ENCODE measurements around the gene SPDEF.

Gene SPDEF

DNA sequence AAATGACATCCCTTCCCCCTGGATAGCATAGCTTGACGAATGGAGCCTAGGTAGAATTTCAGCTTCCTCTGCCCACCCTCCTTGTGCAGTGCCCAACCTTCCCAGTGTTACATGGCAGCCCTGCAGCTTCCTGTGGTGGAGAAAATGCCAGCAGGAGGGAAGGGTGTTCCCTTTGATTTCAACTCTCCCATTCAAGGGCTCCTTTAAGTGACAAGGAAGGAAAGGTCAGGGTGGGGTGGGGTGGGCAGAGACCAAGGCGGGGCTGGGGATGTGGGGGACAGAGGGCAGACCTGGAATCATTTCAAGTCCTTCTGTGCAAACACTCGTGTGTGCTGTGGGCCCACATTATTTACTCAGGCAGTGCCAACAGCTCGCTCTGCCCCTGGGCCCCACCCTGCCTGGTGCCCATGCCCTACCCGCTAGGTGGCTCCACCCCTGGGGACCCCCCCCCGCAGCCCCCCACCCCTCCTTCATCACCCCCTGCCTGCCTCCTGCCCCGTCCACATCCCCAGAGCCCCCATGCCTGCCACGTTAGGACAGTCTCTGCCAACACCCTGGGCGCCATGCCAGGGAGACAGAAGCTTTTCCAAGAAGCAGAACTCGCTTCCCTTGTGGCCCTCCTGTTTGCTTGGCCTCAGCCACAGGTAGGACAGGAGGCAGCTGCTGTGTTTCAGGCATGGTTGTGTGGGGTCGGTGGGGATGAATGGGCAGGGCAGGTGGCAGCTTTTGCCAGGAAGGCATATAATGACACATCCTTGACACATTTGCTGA, 9.4 kb downstream of the SPDEF start:
- no peak for DNase-seq (ENCODE audit: low read depth in 1 of 2, low spot score in 1 of 2)

DNA sequence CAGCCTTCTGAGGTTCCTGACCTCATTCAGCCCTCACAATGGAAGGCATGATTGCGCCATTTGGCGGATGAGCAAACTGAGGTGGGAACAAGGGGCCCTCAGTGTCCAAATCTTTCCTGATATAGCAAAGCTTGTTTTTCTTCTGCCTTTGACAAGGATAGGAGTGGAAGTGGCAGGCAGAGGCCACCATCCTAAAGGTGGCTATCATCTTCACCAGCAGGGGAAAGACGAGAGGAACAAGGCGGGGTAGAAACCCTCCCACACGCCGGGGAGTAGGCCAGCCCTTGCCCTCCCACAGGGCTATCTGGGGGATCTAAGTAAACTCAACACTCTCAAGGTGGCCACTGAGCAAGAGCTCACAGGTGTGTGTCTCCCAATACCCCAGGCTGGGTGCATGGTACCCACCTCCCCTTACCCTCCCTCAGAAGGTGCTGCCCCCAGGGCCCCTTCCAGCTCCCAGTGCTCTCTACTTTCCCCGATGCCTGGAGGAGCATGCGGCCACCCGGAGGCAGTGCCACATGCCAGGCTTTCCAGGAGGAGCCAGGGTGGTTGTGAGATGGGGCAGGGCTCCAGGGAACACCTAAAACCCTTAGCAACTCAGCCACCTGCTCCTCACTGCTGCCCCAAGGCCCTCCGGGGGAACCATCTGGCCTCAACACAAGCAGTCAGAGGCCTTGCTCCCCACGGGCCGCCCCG, 11.2 kb downstream of the SPDEF start:
- DNase-seq (ENCODE audit: low read depth in 1 of 2, low spot score in 1 of 2) = no peak

DNA sequence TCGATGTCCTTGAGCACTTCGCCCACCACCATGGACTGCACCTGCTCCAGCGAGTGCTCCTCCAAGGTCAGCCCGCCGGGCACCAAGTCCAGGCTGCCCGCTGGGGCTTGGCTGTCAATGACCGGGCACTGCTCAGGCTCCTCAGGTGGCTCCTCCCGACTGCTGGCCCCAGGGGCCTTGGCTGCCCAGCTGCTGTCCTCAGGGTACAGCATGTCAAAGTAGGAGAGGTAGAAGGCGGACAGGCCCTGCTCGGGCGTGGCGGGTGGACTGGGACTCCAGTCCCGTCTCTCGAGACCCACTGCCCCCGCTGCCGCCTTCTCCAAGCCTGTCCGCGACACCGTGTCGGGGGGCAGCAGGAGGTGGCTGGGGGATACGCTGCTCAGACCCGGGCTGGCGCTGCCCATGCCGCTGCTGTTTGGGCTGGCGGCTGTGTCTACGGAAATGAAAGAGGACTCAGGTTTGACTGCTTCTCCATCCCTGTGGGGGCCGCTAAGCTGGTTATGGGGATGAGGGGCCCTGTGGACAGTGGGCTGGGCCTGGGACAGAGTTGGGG, 12.0 kb downstream of the SPDEF start:
- DNase-seq (ENCODE audit: low read depth in 1 of 2, low spot score in 1 of 2) = no peak

DNA sequence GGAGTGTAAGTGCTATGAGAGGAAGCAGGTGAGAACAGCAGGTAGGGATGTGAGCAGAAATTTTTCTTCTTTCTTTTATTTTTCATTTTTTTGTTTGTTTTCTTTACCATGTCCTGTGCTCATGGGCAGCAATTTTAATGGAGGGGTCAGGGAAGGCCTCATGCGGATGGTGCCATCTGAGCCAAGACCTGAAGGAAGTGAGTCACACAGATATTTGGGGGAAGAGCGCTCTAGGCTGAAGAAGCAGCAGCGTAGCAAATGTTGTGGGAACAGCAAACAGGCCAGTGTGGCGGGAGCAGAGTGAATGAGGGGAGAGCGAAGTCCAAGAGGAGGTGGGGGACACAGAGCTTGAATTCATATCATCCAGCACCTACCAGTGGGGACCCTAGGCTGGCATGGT, 12.7 kb downstream of the SPDEF start:
- no peak for DNase-seq (ENCODE audit: low read depth in 1 of 2, low spot score in 1 of 2)

DNA sequence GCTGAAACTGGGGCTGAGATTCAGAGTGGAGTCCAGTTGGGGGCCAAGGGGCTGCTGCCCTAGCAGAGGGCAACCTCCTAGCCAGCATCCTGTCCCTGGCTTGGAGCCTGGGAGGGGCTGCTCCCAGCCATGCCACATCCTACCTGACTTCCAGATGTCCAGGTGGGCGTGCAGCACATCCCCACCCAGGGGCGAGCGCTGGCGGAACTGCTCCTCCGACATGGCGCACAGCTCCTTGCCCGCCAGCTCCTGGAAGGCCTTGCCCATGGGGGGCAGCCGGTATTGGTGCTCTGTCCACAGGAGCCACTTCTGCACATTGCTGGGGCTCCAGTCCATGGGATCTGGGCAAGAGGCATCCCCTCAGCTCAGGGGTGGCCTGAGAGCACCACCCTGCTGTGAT, 15.3 kb downstream of the SPDEF start:
- no peak for DNase-seq (ENCODE audit: low read depth in 1 of 2, low spot score in 1 of 2)

DNA sequence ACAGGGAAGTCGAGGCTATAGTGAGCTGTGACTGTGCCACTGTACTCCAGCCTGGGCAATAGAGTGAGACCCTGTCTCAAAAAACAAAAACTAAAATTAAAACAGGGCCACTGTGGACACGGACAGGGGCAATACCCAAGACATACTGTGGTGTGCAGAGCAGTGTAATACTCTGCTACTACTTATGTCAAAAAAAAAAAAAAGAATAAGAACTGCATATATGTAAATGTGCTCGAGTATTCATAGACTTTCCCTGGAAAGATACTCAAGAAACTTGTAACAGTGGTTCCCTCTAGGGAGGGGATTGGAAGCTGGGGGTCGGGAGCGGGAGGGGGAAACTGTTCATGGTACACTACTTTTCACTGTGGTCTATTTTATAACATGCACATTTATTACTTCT, 15.9 kb downstream of the SPDEF start:
- DNase-seq (ENCODE audit: low read depth in 1 of 2, low spot score in 1 of 2) = no peak

DNA sequence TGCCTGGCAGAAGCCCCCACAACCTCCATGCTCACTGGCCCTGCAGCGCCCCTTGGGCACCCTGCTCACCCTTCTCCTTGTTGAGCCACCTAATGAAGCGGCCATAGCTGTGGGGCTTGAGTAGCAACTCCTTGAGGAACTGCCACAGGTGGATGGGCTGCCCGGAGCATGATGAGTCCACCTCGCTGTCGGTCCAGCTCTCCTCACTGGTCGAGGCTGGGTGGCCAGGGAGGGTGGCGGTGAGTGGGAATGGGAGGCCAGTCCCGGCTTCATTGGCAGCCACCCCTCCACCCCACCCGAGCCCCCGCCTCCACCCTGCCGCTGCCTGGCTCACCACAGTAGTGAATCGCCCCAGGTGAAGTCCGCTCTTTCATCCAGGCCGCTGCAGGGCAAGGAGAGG, 16.9 kb downstream of the SPDEF start:
- no peak for DNase-seq (ENCODE audit: low read depth in 1 of 2, low spot score in 1 of 2)

DNA sequence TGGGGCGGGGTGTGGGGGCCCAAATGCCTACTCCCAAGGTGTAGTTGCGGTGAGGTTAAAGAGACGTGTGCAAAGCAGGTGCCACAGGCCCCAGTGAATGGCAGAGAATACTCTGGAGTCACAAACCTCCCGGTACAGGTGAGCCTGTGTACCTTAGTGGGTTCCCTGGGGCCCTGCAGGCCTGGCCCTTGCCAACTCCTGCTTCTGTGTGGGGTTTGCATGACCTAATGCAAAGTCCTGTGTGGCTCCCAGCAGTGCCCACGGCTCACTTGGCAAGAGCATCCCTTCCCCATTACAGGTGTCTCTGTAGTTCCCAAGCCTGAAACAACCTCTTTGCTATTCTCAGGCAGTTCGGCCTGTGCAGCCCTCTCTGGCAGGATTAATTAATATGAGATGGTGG, 17.5 kb downstream of the SPDEF start:
- no peak for DNase-seq (ENCODE audit: low read depth in 1 of 2, low spot score in 1 of 2)

DNA sequence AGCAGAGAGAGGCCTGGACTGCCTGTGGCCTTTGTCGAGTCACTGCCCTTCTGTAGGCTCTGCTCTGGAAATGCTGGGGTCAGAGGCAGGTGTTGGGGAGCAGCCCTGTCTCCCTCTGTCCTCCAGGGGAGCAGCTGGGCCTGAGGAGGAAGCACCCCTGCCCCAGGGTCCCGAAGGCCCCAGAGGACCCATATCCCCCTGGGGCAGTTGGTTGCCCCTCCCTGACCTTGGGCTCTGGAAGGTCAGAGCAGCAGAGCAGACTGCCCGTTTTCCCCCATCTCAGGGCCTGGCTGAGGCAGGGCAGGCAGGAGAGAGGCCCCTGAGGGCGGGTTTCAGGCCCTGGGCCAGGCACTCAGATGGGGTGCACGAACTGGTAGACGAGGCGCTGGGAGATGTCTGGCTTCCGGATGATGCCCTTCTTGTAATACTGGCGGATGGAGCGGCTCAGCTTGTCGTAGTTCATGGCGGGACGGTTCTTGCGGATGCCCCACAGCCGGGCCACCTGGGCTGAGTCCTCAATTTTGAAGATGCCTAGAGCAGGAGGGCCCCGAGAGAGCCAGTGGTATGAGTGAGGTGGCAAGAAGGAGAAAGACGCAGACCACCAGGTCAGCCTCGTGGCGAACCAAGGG, 18.1 kb downstream of the SPDEF start:
- no peak for DNase-seq (ENCODE audit: low read depth in 1 of 2, low spot score in 1 of 2)

DNA sequence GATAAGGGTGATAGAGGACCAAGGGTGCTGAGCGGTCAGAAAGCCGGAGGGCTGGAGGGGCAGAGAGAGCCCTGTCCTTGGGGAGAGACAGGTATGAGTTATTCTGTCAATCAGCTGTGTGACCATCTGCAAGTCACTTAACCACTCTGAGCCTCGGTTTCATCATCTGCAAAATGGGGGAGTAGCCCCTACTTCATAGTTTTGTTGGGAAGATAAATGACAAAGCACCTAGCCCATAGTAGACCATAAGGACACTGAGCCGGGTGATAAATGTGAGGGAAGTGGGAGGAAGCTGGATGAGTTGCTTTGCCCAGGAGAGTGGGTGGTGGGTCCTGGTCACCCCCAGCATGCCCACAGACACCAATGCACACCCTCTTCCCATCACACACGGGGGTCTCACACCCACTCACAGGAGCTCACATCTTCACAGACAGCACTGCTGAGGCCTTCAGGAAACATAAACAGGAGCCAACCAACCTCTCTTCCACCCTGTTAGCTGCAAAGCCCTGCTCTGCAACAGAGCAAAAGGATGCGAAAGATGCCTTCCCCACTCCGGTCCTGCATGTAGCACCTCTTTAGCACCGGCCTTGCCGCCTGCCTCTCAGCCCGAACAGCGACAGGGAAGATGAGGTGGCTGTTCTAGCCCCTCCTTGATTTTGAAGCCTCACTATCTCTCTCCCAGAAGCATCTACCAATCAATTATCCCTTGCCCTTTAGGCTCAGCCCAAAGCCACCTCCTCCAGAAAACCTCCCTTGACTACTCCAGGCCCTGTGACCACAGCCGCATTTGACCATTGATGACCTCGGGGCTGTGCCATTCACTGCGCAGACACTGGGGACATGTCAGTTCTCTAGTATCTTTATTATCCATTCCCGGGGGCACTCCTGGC, 18.9 kb downstream of the SPDEF start:
- DNase-seq (ENCODE audit: low read depth in 1 of 2, low spot score in 1 of 2) = no peak

DNA sequence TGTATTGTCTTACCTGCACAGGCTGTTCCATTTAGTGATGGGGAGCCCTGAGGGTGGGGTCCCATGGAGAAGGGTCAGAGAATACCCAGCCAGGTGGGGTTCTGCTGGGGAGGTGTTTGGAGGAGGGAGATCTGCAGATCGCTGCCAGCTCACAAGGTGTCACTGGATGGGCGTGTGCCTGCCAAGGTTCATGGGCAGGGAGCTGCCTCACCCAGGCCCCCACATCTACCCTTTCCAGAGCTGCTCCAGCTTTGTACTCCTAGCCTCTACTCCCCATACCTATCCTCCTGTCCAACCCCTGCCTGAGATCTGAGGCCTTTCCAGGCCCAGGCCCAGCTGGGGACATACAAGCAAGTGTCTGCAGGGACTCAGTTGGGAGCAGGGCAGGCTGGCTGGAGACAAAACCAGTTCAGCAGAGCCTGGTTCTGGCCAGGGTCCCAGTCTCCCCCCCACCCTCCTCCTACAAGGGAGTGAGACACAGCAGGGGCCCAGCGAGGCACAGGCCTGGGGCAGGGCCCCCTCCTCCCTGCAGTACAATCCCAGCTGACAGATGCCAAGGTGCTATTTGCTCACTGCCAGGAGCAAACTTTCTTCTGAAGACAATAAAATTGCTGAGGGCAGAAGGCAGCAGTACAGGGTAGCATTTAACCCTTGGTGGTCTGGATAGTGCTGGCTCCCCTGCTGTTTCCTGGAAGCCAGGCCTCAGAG, 19.7 kb downstream of the SPDEF start:
- no peak for DNase-seq (ENCODE audit: low read depth in 1 of 2, low spot score in 1 of 2)

DNA sequence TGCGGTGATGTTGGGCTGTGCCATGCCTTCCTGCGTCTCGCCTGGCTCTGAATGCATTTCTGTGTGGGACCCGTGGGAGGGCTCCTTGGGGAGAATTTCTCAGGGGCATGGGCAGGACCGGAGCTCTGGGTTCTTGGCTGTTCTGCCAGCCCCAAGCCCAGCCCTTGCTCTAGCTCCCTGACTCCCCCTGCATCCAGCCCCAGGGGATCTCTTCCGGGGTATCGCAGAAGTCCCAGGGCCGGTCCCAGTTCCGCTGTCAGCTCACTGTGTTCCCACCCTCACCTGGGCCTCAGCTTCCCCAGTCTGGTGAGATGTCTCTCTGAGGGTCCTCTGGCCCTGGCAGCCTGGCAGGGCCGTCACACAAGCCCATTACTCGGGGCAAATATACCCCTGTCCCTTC, 20.5 kb downstream of the SPDEF start:
- no peak for DNase-seq (ENCODE audit: low read depth in 1 of 2, low spot score in 1 of 2)

DNA sequence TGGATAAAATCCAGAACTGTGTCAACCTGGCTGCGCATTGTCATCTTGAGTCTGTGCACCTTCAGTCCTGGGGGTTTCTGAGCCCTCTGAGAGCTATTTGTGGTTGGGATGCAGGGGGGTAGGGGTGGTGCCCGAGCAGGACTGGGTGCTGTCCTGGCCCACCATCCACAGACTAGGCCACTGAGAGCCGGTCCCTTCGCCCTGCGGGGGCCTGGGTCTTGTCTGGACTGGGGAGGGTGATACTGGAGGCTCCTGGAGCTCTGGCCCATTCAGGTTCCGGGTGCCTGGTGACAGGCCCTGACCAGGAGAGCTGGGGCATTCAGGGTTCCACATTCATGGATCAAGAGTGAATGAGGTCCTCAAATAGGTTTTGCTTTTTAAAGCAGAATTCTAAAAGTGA, 20.9 kb downstream of the SPDEF start:
- no peak for DNase-seq (ENCODE audit: low read depth in 1 of 2, low spot score in 1 of 2)

DNA sequence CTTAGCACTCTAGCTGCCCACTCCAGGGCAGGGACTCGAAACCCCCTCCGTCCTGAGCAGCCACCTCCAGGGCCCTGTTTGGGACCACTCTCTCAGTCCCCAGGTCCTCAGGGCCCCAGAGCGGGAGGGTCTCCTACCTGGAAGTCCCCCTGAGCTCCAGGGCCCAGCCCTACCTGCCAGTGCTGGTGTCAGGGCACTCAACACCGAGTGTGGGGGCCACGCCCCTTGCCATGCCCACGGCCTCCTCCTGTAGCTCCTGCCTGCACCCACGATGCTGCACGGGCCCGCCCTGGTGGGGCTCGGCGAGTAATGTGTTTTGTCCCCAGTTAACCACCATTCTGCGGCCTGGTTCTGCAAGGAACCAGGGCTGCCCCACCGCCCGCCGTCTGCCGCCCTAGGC, 21.5 kb downstream of the SPDEF start:
- no peak for DNase-seq (ENCODE audit: low read depth in 1 of 2, low spot score in 1 of 2)

DNA sequence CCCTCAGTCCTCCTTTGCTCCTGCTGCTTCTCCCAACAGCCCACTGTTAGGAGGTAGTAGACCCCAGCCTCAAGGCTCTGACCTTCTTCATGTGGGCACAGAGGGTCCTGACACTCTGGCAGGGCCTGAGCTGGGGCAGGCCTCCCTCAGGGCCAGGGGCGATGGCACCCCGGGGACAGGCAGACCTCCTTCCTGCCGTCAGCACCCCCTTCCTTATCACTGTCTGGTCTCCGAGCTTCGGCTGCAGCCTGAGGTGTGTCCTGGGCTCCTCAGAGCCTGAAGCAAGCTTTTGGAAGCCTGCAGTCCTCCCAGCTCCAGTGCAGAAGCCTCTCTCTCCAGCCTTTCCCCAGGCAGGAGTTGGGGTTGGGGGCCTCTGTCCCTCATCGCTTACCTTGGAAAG, 22.0 kb downstream of the SPDEF start:
- DNase-seq (ENCODE audit: low read depth in 1 of 2, low spot score in 1 of 2) = no peak

DNA sequence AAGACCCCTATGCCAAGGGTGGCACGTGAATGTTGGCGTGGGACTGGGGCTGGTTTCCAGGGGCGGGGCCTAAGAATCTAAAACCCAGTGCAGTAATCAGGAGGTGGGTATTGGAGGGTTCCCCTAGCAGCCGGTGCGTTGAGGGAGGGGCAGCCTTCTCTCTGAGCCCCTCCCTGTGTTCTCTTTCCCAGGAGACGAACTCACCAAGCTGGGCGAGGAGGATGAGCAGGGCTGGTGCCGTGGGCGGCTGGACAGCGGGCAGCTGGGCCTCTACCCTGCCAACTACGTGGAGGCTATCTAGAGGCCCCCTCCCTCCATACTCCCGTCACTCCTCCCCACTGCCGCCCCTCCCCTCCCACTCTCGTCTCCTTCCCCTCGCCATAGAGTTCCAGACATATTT, 23.9 kb downstream of the SPDEF start:
- no peak for DNase-seq (ENCODE audit: low read depth in 1 of 2, low spot score in 1 of 2)

DNA sequence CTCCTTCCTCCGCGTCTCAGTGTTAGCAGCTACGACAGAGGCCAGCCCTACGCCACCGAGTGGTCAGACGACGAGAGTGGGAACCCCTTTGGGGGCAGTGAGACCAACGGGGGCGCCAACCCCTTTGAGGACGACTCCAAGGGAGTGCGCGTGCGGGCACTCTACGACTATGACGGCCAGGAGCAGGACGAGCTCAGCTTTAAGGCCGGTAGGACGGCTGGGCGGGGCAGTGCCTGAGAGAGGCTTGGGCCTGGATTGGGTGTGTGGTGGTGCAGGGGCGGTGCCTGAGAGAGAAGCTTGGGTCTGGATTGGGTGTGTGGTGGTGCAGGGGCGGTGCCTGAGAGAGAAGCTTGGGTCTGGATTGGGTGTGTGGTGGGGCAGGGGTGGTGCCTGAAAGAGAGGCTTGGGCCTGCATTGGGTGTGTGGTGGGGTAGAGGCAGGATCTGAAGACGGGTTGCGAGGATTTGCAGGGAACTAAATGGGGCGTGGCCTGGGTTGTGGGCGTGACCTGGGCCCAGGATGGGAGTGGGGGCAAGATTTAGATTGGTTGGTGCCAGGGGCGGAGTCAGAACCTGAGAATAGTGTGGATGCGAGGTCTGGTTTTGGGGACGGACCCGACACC, 24.4 kb downstream of the SPDEF start:
- no peak for DNase-seq (ENCODE audit: low read depth in 1 of 2, low spot score in 1 of 2)

DNA sequence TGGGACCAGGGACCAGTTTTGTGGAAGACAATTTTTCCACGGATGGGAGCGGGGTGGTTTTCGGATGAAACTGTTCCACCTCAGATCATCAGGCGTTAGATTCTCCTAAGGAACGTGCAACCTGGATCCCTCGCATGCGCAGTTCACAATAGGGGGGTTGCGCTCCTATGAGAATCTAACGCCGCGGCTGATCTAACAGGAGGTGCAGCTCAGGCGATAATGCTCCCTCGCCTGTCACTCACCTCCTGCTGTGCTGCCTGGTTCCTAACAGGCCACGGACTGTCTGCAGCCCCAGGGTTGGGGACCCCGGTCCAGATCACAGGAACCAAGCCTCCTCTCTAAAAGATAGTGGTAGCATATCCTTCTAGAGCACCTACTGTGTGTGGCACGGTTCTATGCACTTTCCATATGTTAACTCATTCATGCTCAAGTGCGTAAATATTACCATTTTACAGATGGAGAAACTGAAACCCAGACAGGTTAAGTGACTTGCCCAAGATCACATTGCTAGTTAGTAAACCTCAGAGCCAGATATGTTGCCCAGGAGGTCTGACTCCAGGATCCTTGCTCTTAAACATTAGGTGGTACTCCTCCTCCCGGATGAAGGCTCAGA, 25.3 kb downstream of the SPDEF start:
- no peak for DNase-seq (ENCODE audit: low read depth in 1 of 2, low spot score in 1 of 2)

DNA sequence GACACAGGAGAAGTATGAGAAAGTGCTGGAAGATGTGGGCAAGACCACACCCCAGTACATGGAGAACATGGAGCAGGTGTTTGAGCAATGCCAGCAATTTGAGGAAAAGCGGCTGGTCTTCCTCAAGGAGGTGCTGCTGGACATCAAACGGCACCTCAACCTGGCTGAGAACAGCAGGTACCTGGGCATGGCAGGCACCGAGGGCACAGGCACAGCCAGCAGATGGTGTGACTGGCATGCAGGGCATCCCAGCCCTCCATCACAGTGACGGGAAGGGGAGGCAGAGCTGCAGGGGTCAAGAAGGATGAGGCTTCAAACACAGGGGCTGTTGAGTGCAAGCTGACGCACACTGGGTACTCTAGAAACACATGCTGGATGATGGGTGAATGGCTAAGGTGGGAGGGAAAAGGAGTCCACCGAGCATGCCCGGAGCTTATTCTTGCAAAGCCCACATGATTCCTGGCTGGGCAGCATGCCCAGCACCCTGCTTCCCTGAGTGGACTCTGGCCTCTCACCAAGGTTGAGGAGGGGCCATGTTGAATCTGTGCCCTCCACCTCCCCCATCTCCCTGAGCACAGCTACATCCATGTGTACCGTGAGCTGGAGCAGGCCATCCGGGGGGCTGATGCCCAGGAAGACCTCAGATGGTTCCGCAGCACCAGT, 26.3 kb downstream of the SPDEF start:
- no peak for DNase-seq (ENCODE audit: low read depth in 1 of 2, low spot score in 1 of 2)

Data from activated T-helper 1 cell treated with anti-CD3 and anti-CD28 coated beads, Interleukin-2, amount 50 U/mL, for 16 hours (primary cell).